Measurements from ENCODE around the gene RBM17.

DNA sequence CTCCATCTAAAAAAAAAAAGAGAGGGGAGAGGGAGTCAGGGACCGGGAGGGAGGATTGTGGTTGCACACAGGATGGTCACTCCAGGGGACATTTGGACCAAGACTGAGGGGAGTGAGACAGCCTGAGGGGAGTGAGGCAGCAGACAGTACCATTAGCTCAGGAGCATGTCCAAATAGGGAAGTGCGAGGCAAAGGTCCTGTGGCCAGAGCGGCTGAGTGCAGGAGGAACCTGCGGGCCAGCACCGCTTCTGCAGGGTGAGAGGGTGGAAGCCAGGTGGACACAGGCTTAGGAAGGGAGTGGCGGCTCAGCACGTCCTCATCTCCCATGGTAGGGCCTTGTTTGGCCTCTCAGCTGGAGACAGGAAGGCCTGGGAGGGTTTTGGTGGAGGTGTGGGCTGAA lies 65.0 kb downstream of the RBM17 start:
- TF ChIP-seq, protein P1, sequence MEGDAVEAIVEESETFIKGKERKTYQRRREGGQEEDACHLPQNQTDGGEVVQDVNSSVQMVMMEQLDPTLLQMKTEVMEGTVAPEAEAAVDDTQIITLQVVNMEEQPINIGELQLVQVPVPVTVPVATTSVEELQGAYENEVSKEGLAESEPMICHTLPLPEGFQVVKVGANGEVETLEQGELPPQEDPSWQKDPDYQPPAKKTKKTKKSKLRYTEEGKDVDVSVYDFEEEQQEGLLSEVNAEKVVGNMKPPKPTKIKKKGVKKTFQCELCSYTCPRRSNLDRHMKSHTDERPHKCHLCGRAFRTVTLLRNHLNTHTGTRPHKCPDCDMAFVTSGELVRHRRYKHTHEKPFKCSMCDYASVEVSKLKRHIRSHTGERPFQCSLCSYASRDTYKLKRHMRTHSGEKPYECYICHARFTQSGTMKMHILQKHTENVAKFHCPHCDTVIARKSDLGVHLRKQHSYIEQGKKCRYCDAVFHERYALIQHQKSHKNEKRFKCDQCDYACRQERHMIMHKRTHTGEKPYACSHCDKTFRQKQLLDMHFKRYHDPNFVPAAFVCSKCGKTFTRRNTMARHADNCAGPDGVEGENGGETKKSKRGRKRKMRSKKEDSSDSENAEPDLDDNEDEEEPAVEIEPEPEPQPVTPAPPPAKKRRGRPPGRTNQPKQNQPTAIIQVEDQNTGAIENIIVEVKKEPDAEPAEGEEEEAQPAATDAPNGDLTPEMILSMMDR (IDR thresholded peaks at IDR 0.05), result no peak
- no peak for TF ChIP-seq POLR2A (IDR thresholded peaks at IDR 0.05)

All from thyroid gland (tissue), 4 donors.